Kidney (tissue), 14 donors: ENCODE data around the gene PNMA8C. TPM values are rescaled to one million over a fixed set of nuclear protein-coding genes. Genes with fewer than 3 reads are reported as not detected.

Source experiments
- DNase-seq, 5 donors: peaks; one replicate each; pipeline ENCODE4 v3.0.0-alpha.2; 2013 to 2020
- FAIRE-seq: peaks from 2 replicates; lab custom pipeline; 2012; peaks lifted over from hg19 to GRCh38; lab: Jason Lieb, UNC
- H3K27ac ChIP-seq, 2 donors: one replicate each; pipeline ENCODE4 v1.7.0; 2013; ENCODE audit warnings: low read depth in 2 of 2, low read length in 2 of 2, inconsistent platforms in 1 of 2
- H3K27me3 ChIP-seq: one replicate; pipeline ENCODE4 v1.7.1; 2013; ENCODE audit warnings: low read length, inconsistent platforms; ENCODE audit not compliant: control insufficient read depth, insufficient read depth
- H3K36me3 ChIP-seq, 3 donors: one replicate each; pipeline versions ENCODE4 v1.7.0 to v1.7.1; 2013; ENCODE audit warnings: low read length in 3 of 3, control low read depth in 1 of 3, inconsistent platforms in 1 of 3; ENCODE audit not compliant: insufficient read depth in 3 of 3, control insufficient read depth in 2 of 3
- H3K4me1 ChIP-seq, 3 donors: one replicate each; pipeline versions ENCODE4 v1.7.0 to v1.7.1; 2013; ENCODE audit warnings: low read length in 3 of 3, inconsistent platforms in 1 of 3, low read depth in 1 of 3; ENCODE audit not compliant: control insufficient read depth in 2 of 3, insufficient read depth in 2 of 3
- H3K4me3 ChIP-seq, 3 donors: one replicate each; pipeline versions ENCODE4 v1.7.0 to v1.8.1; 2013; ENCODE audit warnings: low read length in 3 of 3, control low read depth in 1 of 3, inconsistent platforms in 1 of 3
- H3K9ac ChIP-seq, 3 donors: one replicate each; pipeline versions ENCODE4 v1.7.0 to v1.7.1; 2013; ENCODE audit warnings: low read length in 3 of 3, control low read depth in 1 of 3, inconsistent platforms in 1 of 3
- H3K9me3 ChIP-seq, 3 donors: one replicate each; pipeline versions ENCODE4 v1.7.0 to v1.7.1; 2013; ENCODE audit warnings: low read length in 3 of 3, control low read depth in 1 of 3, inconsistent platforms in 1 of 3; ENCODE audit not compliant: control insufficient read depth in 2 of 3, insufficient read depth in 1 of 3
- CTCF ChIP-seq: IDR thresholded peaks from 3 replicates; pipeline ENCODE4 v1.5.1; 2012; ENCODE audit warnings: mild to moderate bottlenecking, moderate library complexity, borderline replicate concordance; ENCODE audit not compliant: insufficient read depth; ENCODE audit errors: extremely low read depth
- intact Hi-C: fragments of 100-400 bp; cut with DNase I; formaldehyde crosslinking; loops from one replicate; pipeline ENCODE4 v1.11.1; 2022
- polyA plus RNA-seq: library from polyadenylated mRNA; stranded (reverse); fragments of 350-450 nt; fragmentation: Illumina TruSeq; extraction: RNeasy Lipid Tissue Mini Kit (QIAGEN cat#74804); gene quantifications from one replicate; pipeline ENCODE4 v1.2.3, GENCODE V29; 2014; ENCODE audit warnings: low read depth, low replicate concordance; ENCODE audit not compliant: insufficient read depth
- total RNA-seq: library from RNA; stranded (reverse); fragmentation: NEBNext Ultra II Directional; extraction: Animal tissue kit (Norgen Biotek cat#: 25700); gene quantifications from one replicate; pipeline ENCODE4 v1.2.1, GENCODE V29; 2021
- donor health status: control.
- donor health status: control.
- donor health status: control.
- donor health status: control.
- donor health status: control.
- donor health status: DM: yes; HTN: yes; CAD: no.
- donor health status: Normal renal cell carcinoma (clear cell type).

The PNMA8C gene
- total and polyA plus RNA-seq, 2 donors from 2014 or later, result 0.09 TPM

GRCh38 chr19:46394402-46394797 is 34.3 kb downstream of the PNMA8C start:
- no peak for TF ChIP-seq CTCF
- H3K9ac ChIP-seq, result no peak overlapping the region
- H3K27me3 ChIP-seq, result no peaks in the 10 kb centered on the region
- DNase-seq, result peak in 1 of 5 donors; percentile 46
- H3K27ac ChIP-seq, result no peak overlapping the region
- H3K4me1 ChIP-seq, result no peaks in the 10 kb centered on the region
- no peak for FAIRE-seq
- peaks cover 4 to 16% (median 8%) of the 10 kb centered on the region in 3 donors for H3K36me3 ChIP-seq
- H3K4me3 ChIP-seq, result no peak overlapping the region
- intact Hi-C loops, result no loop called here
- no peaks in the 10 kb centered on the region for H3K9me3 ChIP-seq

- no peaks in the 10 kb centered on the region for H3K9me3 ChIP-seq
- peaks cover 6 to 20% (median 9%) of the 10 kb centered on the region in 3 donors for H3K36me3 ChIP-seq
- H3K4me1 ChIP-seq, result no peaks in the 10 kb centered on the region
- H3K9ac ChIP-seq, result no peak overlapping the region
- TF ChIP-seq CTCF, result no peak
- no peaks in the 10 kb centered on the region for H3K27me3 ChIP-seq
- H3K4me3 ChIP-seq, result no peak overlapping the region
- peak in 2 of 5 donors; percentile 55 to 56 for DNase-seq
- intact Hi-C loops, result no loop called here
- no peak for FAIRE-seq
- H3K27ac ChIP-seq, result no peak overlapping the region
These were observed 35.0 kb downstream of the PNMA8C start for GRCh38 chr19:46393456-46394401.

- FAIRE-seq (no peak), DNase-seq (no peak)
- Histone ChIP-seq H3K4me3 (no peak overlapping the region), H3K9me3 (no peaks in the 10 kb centered on the region), H3K27me3 (no peaks in the 10 kb centered on the region), H3K27ac (no peak overlapping the region), H3K9ac (no peak overlapping the region), H3K36me3 (peaks cover 8 to 27% (median 12%) of the 10 kb centered on the region in 3 donors), H3K4me1 (no peaks in the 10 kb centered on the region)
- no peak for TF ChIP-seq CTCF
- intact Hi-C loops, result no loop called here
These were observed 35.9 kb downstream of the PNMA8C start for GRCh38 chr19:46392837-46393236.
